NT2/D1 (cell line): Measurements from ENCODE around the gene ORC6.

Experiments used
- SUZ12 ChIP-seq: IDR thresholded peaks from 2 replicates; pipeline ENCODE4 v1.6.1; 2011; ENCODE audit not compliant: insufficient read length, insufficient read depth; ENCODE audit errors: extremely low read depth
- YY1 ChIP-seq: IDR thresholded peaks from 2 replicates; pipeline ENCODE4 v1.6.1; 2011; ENCODE audit not compliant: insufficient read length, insufficient read depth
- ZNF274 ChIP-seq: IDR thresholded peaks from 2 replicates; pipeline ENCODE4 v1.6.1; 2011; ENCODE audit warnings: mild to moderate bottlenecking, low read depth, low read length

DNA sequence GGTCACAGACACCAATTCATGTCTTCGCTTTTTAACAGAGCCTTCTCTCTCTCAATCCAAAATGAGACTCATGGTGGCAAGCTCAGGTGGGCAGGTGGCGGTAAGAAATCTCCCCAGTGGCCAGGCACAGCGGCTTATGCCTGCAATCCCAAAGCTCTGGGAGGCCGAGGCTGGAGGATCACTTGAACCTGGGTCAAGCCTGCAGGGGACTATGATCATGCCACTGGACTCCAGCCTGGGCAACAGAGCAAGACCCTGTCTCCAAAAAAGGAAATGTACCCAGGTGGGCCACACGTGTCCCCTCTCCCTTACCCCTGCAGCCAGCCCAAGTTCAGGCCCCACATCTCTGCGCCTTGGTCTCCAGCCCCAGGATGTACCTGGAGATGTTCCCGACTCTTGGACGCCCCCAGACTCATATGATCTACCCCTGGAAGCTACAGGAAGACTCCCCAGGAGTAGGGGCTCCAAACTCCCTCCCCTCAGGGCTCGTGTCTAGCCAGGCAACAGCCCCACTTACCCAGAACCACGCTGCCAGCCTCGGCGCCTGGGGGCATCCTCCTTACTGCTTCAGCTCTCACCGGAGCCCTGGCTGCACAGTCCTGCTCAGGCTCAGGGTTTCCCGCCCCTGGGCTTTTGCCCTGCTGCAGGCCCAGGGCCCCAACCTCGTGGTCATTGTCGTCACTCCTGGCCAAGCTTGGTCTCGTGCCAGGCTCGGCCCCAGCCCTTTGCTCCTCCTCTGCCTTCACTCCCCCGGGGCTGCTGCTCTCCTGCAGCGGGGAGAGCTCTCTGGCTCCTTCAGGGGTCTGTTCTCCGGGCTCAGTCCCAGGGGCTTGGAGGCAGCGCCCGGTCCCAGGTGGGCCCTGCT, 42.5 kb downstream of the ORC6 start:
- TF ChIP-seq ZNF274 (no peak), SUZ12 (no peak), YY1 (no peak)
